Measurements from ENCODE around the gene KIF6.
A peak's percentile ranks its signal among the peaks of the same experiment; 100 is the strongest.

KIF6 gene

DNA sequence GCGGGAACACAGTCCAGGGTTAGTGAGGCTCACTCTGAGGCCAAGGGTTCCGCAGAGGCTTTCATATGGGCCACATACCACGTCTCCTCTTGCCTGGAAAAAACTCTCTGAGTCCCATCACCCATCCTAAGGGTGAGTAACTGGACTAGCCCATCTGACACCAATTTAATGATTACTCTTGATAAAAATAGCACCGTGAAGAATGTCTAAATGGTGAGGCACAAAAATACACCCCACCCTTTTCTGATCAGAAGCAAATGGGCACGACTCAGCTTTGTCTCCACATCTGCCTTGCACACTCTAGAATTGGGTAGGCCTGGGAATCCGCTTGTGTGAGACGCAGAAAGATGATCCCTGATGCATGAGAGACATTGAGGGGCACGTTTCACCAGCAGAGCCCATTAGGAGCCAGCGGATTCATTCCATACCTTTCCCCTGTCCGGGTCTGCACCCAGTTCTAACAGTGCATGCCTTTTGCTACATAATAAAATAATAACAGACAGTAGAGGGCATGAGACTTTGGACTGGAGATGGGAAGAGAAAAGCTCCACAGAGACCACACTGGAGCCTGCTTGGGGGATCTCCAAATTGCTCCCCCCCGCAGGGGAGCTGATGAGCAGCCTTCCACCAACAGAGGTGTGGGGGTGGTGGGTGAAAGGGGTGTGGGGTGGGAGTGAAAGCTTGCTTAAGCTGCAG lies 292.7 kb downstream of the KIF6 start:
- Histone ChIP-seq H3K27ac (no peak overlapping the region), H3K4me3 (no peak overlapping the region)
- no peak for TF ChIP-seq CTCF (IDR thresholded peaks at IDR 0.05)
- DNase-seq (ENCODE audit: low spot score), result no peak

- TF ChIP-seq CTCF (IDR thresholded peaks at IDR 0.05), result no peak
- peak overlapping the region; percentile 26 for H3K4me3 ChIP-seq
Measured at GRCh38 chr6:39430871-39431523, 294.2 kb downstream of the KIF6 start.

DNA sequence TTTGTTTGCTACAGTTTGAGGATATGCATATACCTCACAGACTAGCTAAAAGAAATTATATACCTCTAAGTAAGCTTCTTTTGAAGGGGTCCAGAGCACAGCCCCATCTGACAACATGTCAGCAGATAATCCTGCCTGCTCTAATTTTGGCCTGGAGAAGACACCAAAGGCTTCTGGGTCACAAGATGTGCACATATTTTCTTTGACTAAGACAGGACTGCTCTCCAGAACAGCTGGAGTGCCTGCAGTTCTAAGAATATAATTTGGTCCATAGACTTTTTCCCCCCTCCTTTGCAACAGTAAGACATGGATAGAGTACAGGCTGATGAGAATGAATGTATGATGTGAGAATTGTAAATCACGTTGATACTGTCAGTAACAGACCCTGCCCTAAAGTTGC lies 294.8 kb downstream of the KIF6 start:
- Histone ChIP-seq H3K27ac (no peak overlapping the region), H3K4me3 (no peak overlapping the region)

More at GRCh38 chr6:39430871-39431523, 294.2 kb downstream of the KIF6 start:
- DNase-seq (ENCODE audit: low spot score), result no peak
- H3K27ac ChIP-seq, result peak overlapping the region in 1 of 2 donors; percentile 13

DNA sequence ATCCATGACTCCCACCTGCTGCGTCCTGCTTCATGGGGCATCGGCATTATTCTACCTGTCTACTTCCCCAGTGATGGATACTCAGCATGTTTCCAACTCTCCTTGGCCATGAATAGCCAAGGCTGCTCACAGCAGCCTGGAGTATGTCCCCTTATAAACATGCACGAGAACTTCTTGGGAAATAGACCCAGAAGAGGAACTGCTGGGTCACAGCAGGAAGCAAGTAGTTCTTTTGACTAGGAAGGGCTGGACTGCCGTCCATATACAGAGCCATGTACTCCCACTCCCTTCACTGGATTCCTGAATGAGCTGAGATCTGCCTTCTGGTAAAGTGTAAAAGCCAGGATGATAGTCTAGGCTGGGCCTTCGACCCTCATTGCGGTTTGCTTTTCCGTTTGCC lies 296.4 kb downstream of the KIF6 start:
- no peak for DNase-seq (ENCODE audit: low spot score)
- TF ChIP-seq CTCF (IDR thresholded peaks at IDR 0.05), result no peak
- no peak overlapping the region for H3K27ac ChIP-seq
- H3K4me3 ChIP-seq, result no peak overlapping the region

More for the DNA sequence above, 294.8 kb downstream of the KIF6 start:
- TF ChIP-seq CTCF (IDR thresholded peaks at IDR 0.05), result no peak
- DNase-seq (ENCODE audit: low spot score), result no peak

DNA sequence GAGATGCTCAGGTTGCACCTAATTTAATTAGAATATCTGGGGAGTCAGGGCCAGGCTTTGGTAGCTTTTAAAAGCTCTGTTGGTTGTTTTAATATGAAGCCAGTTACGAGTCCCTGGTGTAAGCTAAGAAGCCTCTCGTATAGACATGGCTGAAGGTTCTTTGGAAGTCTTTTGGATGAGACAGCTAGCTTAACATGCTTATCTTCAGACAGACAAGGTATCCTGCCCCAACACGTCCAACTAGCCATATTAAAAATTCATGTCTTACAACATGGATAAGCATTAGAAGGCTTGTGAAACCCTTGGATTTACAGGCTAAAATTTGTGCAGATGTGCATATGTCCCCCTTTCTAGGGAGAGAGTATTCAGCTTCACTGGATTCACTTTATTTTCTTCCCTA lies 297.1 kb downstream of the KIF6 start:
- Histone ChIP-seq H3K4me3 (no peak overlapping the region), H3K27ac (no peak overlapping the region)
- DNase-seq (ENCODE audit: low spot score), result no peak
- no peak for TF ChIP-seq CTCF (IDR thresholded peaks at IDR 0.05)

DNA sequence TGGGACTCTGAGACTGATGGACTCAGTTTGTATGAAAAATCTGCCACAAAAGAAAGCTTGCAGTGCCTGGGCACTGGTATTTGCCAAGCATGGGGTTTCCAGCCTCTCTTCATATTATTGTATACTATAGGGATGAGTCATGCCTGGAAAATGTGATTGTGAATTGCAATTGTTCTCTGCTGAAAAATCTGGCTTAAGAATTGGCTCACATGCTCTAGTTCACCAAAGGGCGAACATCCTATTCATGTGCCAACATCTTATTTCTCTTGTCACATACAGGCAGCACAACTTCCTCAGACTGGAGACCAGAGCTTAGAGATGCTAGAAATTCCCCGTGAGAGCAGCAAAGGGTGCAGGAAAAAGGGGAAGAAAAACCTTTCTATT lies 299.1 kb downstream of the KIF6 start:
- H3K4me3 ChIP-seq, result no peak overlapping the region
- no peak for TF ChIP-seq CTCF (IDR thresholded peaks at IDR 0.05)
- DNase-seq (ENCODE audit: low spot score), result no peak
- no peak overlapping the region for H3K27ac ChIP-seq
